Vagina (tissue), 2 donors: ENCODE measurements around the gene FOXP2. TPM values are rescaled to one million over a fixed set of nuclear protein-coding genes. Genes with fewer than 3 reads are reported as not detected.

Source experiments
- DNase-seq, 2 donors: peaks; one replicate each; pipeline ENCODE4 v3.0.0-alpha.2; 2017; ENCODE audit errors: extremely low spot score in 2 of 2
- H3K27ac ChIP-seq: fragments of 200-600 bp; sonication (generic); one replicate; pipeline ENCODE4 v1.5.1; 2019
- H3K27me3 ChIP-seq: fragments of 200-600 bp; sonication (generic); one replicate; pipeline ENCODE4 v1.5.1; 2019
- H3K36me3 ChIP-seq, 2 donors: fragments of 200-600 bp; sonication (generic); one replicate each; pipeline ENCODE4 v1.5.1; 2017 to 2019
- H3K4me1 ChIP-seq: fragments of 200-600 bp; sonication (generic); one replicate; pipeline ENCODE4 v1.5.1; 2019
- H3K4me3 ChIP-seq, 2 donors: fragments of 200-600 bp; sonication (generic); 1 replicate in 1 of 2; 2 replicates in 1 of 2; pipeline ENCODE4 v1.5.1; 2016 to 2019
- H3K9me3 ChIP-seq: fragments of 200-600 bp; sonication (generic); one replicate; pipeline ENCODE4 v1.5.1; 2019
- CTCF ChIP-seq, 3 experiments: fragments of 450-650 bp in 2 of 3; fragments of 200-600 bp in 1 of 3; sonication (generic) in 1 of 3; IDR thresholded peaks; one replicate each; pipeline ENCODE4 v1.5.1; 2017 to 2019; ENCODE audit warnings: antibody characterized with exemption in 3 of 3, mild to moderate bottlenecking in 2 of 3, moderate library complexity in 2 of 3
- POLR2A ChIP-seq, 2 donors: fragments of 450-650 bp; IDR thresholded peaks; one replicate each; pipeline ENCODE4 v1.6.1; 2017; ENCODE audit warnings: antibody characterized with exemption in 2 of 2, mild to moderate bottlenecking in 2 of 2, moderate library complexity in 2 of 2
- POLR2AphosphoS5 ChIP-seq, 2 donors: sonication (generic); formaldehyde crosslinking; IDR thresholded peaks; one replicate each; pipeline ENCODE4 v1.9.0; 2017; ENCODE audit warnings: antibody characterized with exemption in 2 of 2, mild to moderate bottlenecking in 2 of 2, low read depth in 1 of 2; ENCODE audit not compliant: insufficient read depth in 1 of 2
- intact Hi-C: fragments of 100-400 bp; cut with DNase I; formaldehyde crosslinking; loops from one replicate; pipeline ENCODE4 v1.15.1; 2023
- total RNA-seq: library from RNA; depleted of rRNA; stranded (reverse); fragments of >200 nt; gene quantifications from one replicate; pipeline ENCODE4 v1.2.3, GENCODE V29; 2016

Gene FOXP2
- total RNA-seq, 1 donor from 2014 or later, result 29.7 TPM

GRCh38 chr7:114519240-114519639 is 104.6 kb downstream of the FOXP2 start:
- no peaks in the 10 kb centered on the region for H3K27me3 ChIP-seq
- DNase-seq, result no peak
- H3K9me3 ChIP-seq, result no peaks in the 10 kb centered on the region
- no peak overlapping the region for H3K4me3 ChIP-seq
- H3K4me1 ChIP-seq, result no peaks in the 10 kb centered on the region
- no peaks in the 10 kb centered on the region for H3K36me3 ChIP-seq
- TF ChIP-seq POLR2AphosphoS5 (IDR thresholded peaks at IDR 0.05; ENCODE audit: insufficient read depth in 1 of 2, low read depth in 1 of 2), result no peak
- no peak for TF ChIP-seq POLR2A (IDR thresholded peaks at IDR 0.05)
- TF ChIP-seq CTCF (IDR thresholded peaks at IDR 0.05), result no peak
- no peak overlapping the region for H3K27ac ChIP-seq
- intact Hi-C loops, result no loop called here

GRCh38 chr7:114522081-114522480 is 107.5 kb downstream of the FOXP2 start:
- TF ChIP-seq POLR2AphosphoS5 (IDR thresholded peaks at IDR 0.05; ENCODE audit: insufficient read depth in 1 of 2, low read depth in 1 of 2), result no peak
- no peak for TF ChIP-seq POLR2A (IDR thresholded peaks at IDR 0.05)
- TF ChIP-seq CTCF (IDR thresholded peaks at IDR 0.05), result no peak
- H3K27me3 ChIP-seq, result no peaks in the 10 kb centered on the region
- no peaks in the 10 kb centered on the region for H3K9me3 ChIP-seq
- no peaks in the 10 kb centered on the region for H3K36me3 ChIP-seq
- H3K27ac ChIP-seq, result no peak overlapping the region
- no peaks in the 10 kb centered on the region for H3K4me1 ChIP-seq
- DNase-seq, result no peak
- no peak overlapping the region for H3K4me3 ChIP-seq
- intact Hi-C loops, result no loop called here

GRCh38 chr7:114527589-114527988 is 113.0 kb downstream of the FOXP2 start:
- no peak for DNase-seq
- Histone ChIP-seq H3K9me3 (no peaks in the 10 kb centered on the region), H3K27ac (no peak overlapping the region), H3K27me3 (no peaks in the 10 kb centered on the region), H3K4me3 (no peak overlapping the region), H3K36me3 (no peaks in the 10 kb centered on the region), H3K4me1 (no peaks in the 10 kb centered on the region)
- intact Hi-C loops, result no loop called here
- no peak for TF ChIP-seq POLR2AphosphoS5 (IDR thresholded peaks at IDR 0.05; ENCODE audit: insufficient read depth in 1 of 2, low read depth in 1 of 2)
- TF ChIP-seq POLR2A (IDR thresholded peaks at IDR 0.05), result no peak
- TF ChIP-seq CTCF (IDR thresholded peaks at IDR 0.05), result no peak

GRCh38 chr7:114530057-114530611 is 115.5 kb downstream of the FOXP2 start:
- no peak overlapping the region for H3K27ac ChIP-seq
- no peak overlapping the region for H3K4me3 ChIP-seq
- H3K4me1 ChIP-seq, result no peaks in the 10 kb centered on the region
- intact Hi-C loops, result no loop called here
- DNase-seq, result no peak
- TF ChIP-seq POLR2AphosphoS5 (IDR thresholded peaks at IDR 0.05; ENCODE audit: insufficient read depth in 1 of 2, low read depth in 1 of 2) (no peak), CTCF (IDR thresholded peaks at IDR 0.05) (no peak), POLR2A (IDR thresholded peaks at IDR 0.05) (no peak)
- no peaks in the 10 kb centered on the region for H3K27me3 ChIP-seq
- no peaks in the 10 kb centered on the region for H3K36me3 ChIP-seq
- H3K9me3 ChIP-seq, result no peaks in the 10 kb centered on the region

GRCh38 chr7:114531326-114531725 is 116.7 kb downstream of the FOXP2 start:
- Histone ChIP-seq H3K4me3 (no peak overlapping the region), H3K9me3 (no peaks in the 10 kb centered on the region), H3K27me3 (no peaks in the 10 kb centered on the region), H3K36me3 (no peaks in the 10 kb centered on the region), H3K27ac (no peak overlapping the region), H3K4me1 (no peaks in the 10 kb centered on the region)
- intact Hi-C loops, result no loop called here
- no peak for DNase-seq
- TF ChIP-seq CTCF (IDR thresholded peaks at IDR 0.05), result no peak
